B cell (primary cell): ENCODE results near the gene DCHS1.

ENCODE experiments used
- CTCF ChIP-seq: fragments of 200-600 bp; IDR thresholded peaks from one replicate; pipeline ENCODE4 v1.8.0; 2022; ENCODE audit warnings: antibody characterized with exemption, mild to moderate bottlenecking
- EZH2 ChIP-seq: IDR thresholded peaks from 2 replicates; pipeline ENCODE4 v1.6.1; 2012; ENCODE audit warnings: borderline replicate concordance, low read depth, mild to moderate bottlenecking, moderate library complexity, low read length; ENCODE audit not compliant: insufficient read depth, poor library complexity, severe bottlenecking

- no peak for TF ChIP-seq CTCF
- no peak for TF ChIP-seq EZH2
Observed at GRCh38 chr11:6604790-6605189, 50.8 kb downstream of the DCHS1 start.
